IgD-negative memory B cell (primary cell): ENCODE measurements around the gene CFAP299. TPM values are rescaled to one million over a fixed set of nuclear protein-coding genes. Genes with fewer than 3 reads are reported as not detected.

Experiments used
- H3K27ac Mint-ChIP-seq, 3 donors: one replicate each; pipeline ENCODE4 v1.8.0; 2020 to 2022; ENCODE audit warnings: mild to moderate bottlenecking in 3 of 3, mixed read lengths in 3 of 3, moderate library complexity in 1 of 3
- H3K27me3 Mint-ChIP-seq: one replicate; pipeline ENCODE4 v1.8.0; 2021; ENCODE audit warnings: mixed read lengths
- H3K36me3 Mint-ChIP-seq: one replicate; pipeline ENCODE4 v1.8.0; 2020; ENCODE audit warnings: mild to moderate bottlenecking, mixed read lengths
- H3K4me1 Mint-ChIP-seq, 3 donors: one replicate each; pipeline ENCODE4 v1.8.0; 2020 to 2022; ENCODE audit warnings: mixed read lengths in 3 of 3, mild to moderate bottlenecking in 1 of 3
- H3K4me3 Mint-ChIP-seq, 4 donors: one replicate each; pipeline ENCODE4 v1.8.0; 2020 to 2022; ENCODE audit warnings: mild to moderate bottlenecking in 4 of 4, mixed read lengths in 4 of 4, moderate library complexity in 3 of 4
- H3K9me3 Mint-ChIP-seq, 3 donors: one replicate each; pipeline ENCODE4 v1.8.0; 2020 to 2021; ENCODE audit warnings: mixed read lengths in 3 of 3, mild to moderate bottlenecking in 1 of 3
- polyA plus RNA-seq: library from polyadenylated mRNA; unstranded; fragments of 300-500 nt; fragmentation: Illumina TruSeq; gene quantifications from one replicate; pipeline ENCODE4 v1.2.3, GENCODE V29; 2021

Gene CFAP299
- polyA plus RNA-seq, 1 donor from 2014 or later: not detected

- Mint-ChIP-seq H3K27ac (no peak overlapping the region), H3K4me1 (peaks cover 0 to 2% (median 0%) of the 10 kb centered on the region in 3 donors), H3K27me3 (peaks cover 4% of the 10 kb centered on the region), H3K4me3 (no peak overlapping the region), H3K36me3 (no peaks in the 10 kb centered on the region), H3K9me3 (peaks cover 0 to 1% (median 0%) of the 10 kb centered on the region in 3 donors)
Measured at GRCh38 chr4:80586716-80587115, 251.2 kb downstream of the CFAP299 start.

GRCh38 chr4:80587871-80588385, 252.4 kb downstream of the CFAP299 start:
- Mint-ChIP-seq H3K4me3 (no peak overlapping the region), H3K4me1 (peaks cover 0 to 1% (median 0%) of the 10 kb centered on the region in 3 donors), H3K27me3 (peaks cover 1% of the 10 kb centered on the region), H3K27ac (no peak overlapping the region), H3K36me3 (no peaks in the 10 kb centered on the region), H3K9me3 (peaks cover 0 to 1% (median 0%) of the 10 kb centered on the region in 3 donors)

GRCh38 chr4:80592950-80593349, 257.4 kb downstream of the CFAP299 start:
- H3K27ac Mint-ChIP-seq: no peak overlapping the region
- no peaks in the 10 kb centered on the region for H3K36me3 Mint-ChIP-seq

GRCh38 chr4:80594701-80595100, 259.2 kb downstream of the CFAP299 start:
- Mint-ChIP-seq H3K9me3 (peaks cover 0 to 3% (median 0%) of the 10 kb centered on the region in 3 donors), H3K4me1 (peaks cover 0 to 6% (median 3%) of the 10 kb centered on the region in 3 donors), H3K27ac (no peak overlapping the region), H3K4me3 (no peak overlapping the region), H3K27me3 (no peaks in the 10 kb centered on the region), H3K36me3 (no peaks in the 10 kb centered on the region)

More at GRCh38 chr4:80592950-80593349, 257.4 kb downstream of the CFAP299 start:
- peaks cover 0 to 6% (median 3%) of the 10 kb centered on the region in 3 donors for H3K4me1 Mint-ChIP-seq
- H3K9me3 Mint-ChIP-seq: peaks cover 0 to 3% (median 0%) of the 10 kb centered on the region in 3 donors
- H3K4me3 Mint-ChIP-seq: no peak overlapping the region
- H3K27me3 Mint-ChIP-seq: no peaks in the 10 kb centered on the region

GRCh38 chr4:80608281-80608980, 272.9 kb downstream of the CFAP299 start:
- H3K4me1 Mint-ChIP-seq: peaks cover 19 to 23% (median 22%) of the 10 kb centered on the region in 3 donors
- peaks cover 0 to 4% (median 0%) of the 10 kb centered on the region in 3 donors for H3K9me3 Mint-ChIP-seq
- H3K27me3 Mint-ChIP-seq: peaks cover 6% of the 10 kb centered on the region
- peaks cover 4% of the 10 kb centered on the region for H3K36me3 Mint-ChIP-seq
- no peak overlapping the region for H3K27ac Mint-ChIP-seq
- H3K4me3 Mint-ChIP-seq: no peak overlapping the region

- peaks cover 4% of the 10 kb centered on the region for H3K36me3 Mint-ChIP-seq
- peaks cover 6% of the 10 kb centered on the region for H3K27me3 Mint-ChIP-seq
- peak overlapping the region in 1 of 3 donors; percentile 89 for H3K27ac Mint-ChIP-seq
- peak overlapping the region in 3 of 4 donors; percentile 74 to 87 (median 82) for H3K4me3 Mint-ChIP-seq
- peaks cover 19 to 22% (median 21%) of the 10 kb centered on the region in 3 donors for H3K4me1 Mint-ChIP-seq
- peaks cover 0 to 4% (median 0%) of the 10 kb centered on the region in 3 donors for H3K9me3 Mint-ChIP-seq
Measured at GRCh38 chr4:80610199-80610598, 274.7 kb downstream of the CFAP299 start.

- Mint-ChIP-seq H3K27me3 (peaks cover 6% of the 10 kb centered on the region), H3K4me1 (peaks cover 19 to 22% (median 21%) of the 10 kb centered on the region in 3 donors), H3K36me3 (peaks cover 4% of the 10 kb centered on the region), H3K4me3 (peak overlapping the region; percentile 31 to 92 (median 78)), H3K27ac (peak overlapping the region; percentile 63 to 94 (median 89)), H3K9me3 (peaks cover 0 to 4% (median 0%) of the 10 kb centered on the region in 3 donors)
Measured at GRCh38 chr4:80610845-80611677, 275.5 kb downstream of the CFAP299 start.

GRCh38 chr4:80611678-80611979, 276.1 kb downstream of the CFAP299 start:
- peaks cover 6% of the 10 kb centered on the region for H3K27me3 Mint-ChIP-seq
- peak overlapping the region; percentile 2 to 92 (median 78) for H3K4me3 Mint-ChIP-seq
- H3K27ac Mint-ChIP-seq: peak overlapping the region in 1 of 3 donors; percentile 89
- H3K36me3 Mint-ChIP-seq: peaks cover 4% of the 10 kb centered on the region
- peaks cover 0 to 4% (median 0%) of the 10 kb centered on the region in 3 donors for H3K9me3 Mint-ChIP-seq
- H3K4me1 Mint-ChIP-seq: peaks cover 19 to 22% (median 21%) of the 10 kb centered on the region in 3 donors

- Mint-ChIP-seq H3K36me3 (peaks cover 2% of the 10 kb centered on the region), H3K4me1 (peaks cover 19 to 22% (median 21%) of the 10 kb centered on the region in 3 donors), H3K27ac (no peak overlapping the region), H3K4me3 (no peak overlapping the region), H3K27me3 (peaks cover 4% of the 10 kb centered on the region), H3K9me3 (no peaks in the 10 kb centered on the region)
Measured at GRCh38 chr4:80613470-80613869, 277.9 kb downstream of the CFAP299 start.

- peak overlapping the region in 1 of 4 donors; percentile 11 for H3K4me3 Mint-ChIP-seq
- H3K4me1 Mint-ChIP-seq: peaks cover 19 to 22% (median 19%) of the 10 kb centered on the region in 3 donors
- H3K36me3 Mint-ChIP-seq: peaks cover 2% of the 10 kb centered on the region
- no peaks in the 10 kb centered on the region for H3K9me3 Mint-ChIP-seq
- peaks cover 4% of the 10 kb centered on the region for H3K27me3 Mint-ChIP-seq
- H3K27ac Mint-ChIP-seq: no peak overlapping the region
Measured at GRCh38 chr4:80614319-80614718, 278.8 kb downstream of the CFAP299 start.

- peaks cover 18 to 20% (median 19%) of the 10 kb centered on the region in 3 donors for H3K4me1 Mint-ChIP-seq
- H3K4me3 Mint-ChIP-seq: no peak overlapping the region
- no peak overlapping the region for H3K27ac Mint-ChIP-seq
- no peaks in the 10 kb centered on the region for H3K9me3 Mint-ChIP-seq
- H3K27me3 Mint-ChIP-seq: peaks cover 4% of the 10 kb centered on the region
- H3K36me3 Mint-ChIP-seq: peaks cover 1% of the 10 kb centered on the region
Measured at GRCh38 chr4:80615099-80615498, 279.6 kb downstream of the CFAP299 start.

- H3K4me1 Mint-ChIP-seq: no peaks in the 10 kb centered on the region
- no peak overlapping the region for H3K27ac Mint-ChIP-seq
- no peaks in the 10 kb centered on the region for H3K27me3 Mint-ChIP-seq
- H3K4me3 Mint-ChIP-seq: no peak overlapping the region
- peaks cover 2 to 5% (median 4%) of the 10 kb centered on the region in 3 donors for H3K9me3 Mint-ChIP-seq
- no peaks in the 10 kb centered on the region for H3K36me3 Mint-ChIP-seq
Measured at GRCh38 chr4:80619070-80619674, 283.6 kb downstream of the CFAP299 start.

GRCh38 chr4:80631861-80632260, 296.3 kb downstream of the CFAP299 start:
- H3K27me3 Mint-ChIP-seq: no peaks in the 10 kb centered on the region
- H3K4me3 Mint-ChIP-seq: no peak overlapping the region
- H3K4me1 Mint-ChIP-seq: no peaks in the 10 kb centered on the region
- H3K27ac Mint-ChIP-seq: no peak overlapping the region
- H3K36me3 Mint-ChIP-seq: no peaks in the 10 kb centered on the region
- H3K9me3 Mint-ChIP-seq: peaks cover 0 to 7% (median 1%) of the 10 kb centered on the region in 3 donors

- Mint-ChIP-seq H3K4me3 (no peak overlapping the region), H3K27me3 (no peaks in the 10 kb centered on the region), H3K4me1 (no peaks in the 10 kb centered on the region), H3K36me3 (peaks cover 1% of the 10 kb centered on the region), H3K9me3 (no peaks in the 10 kb centered on the region), H3K27ac (no peak overlapping the region)
Measured at GRCh38 chr4:80637190-80637589, 301.7 kb downstream of the CFAP299 start.

- Mint-ChIP-seq H3K27ac (no peak overlapping the region), H3K4me3 (no peak overlapping the region)
Measured at GRCh38 chr4:80646061-80646460, 310.5 kb downstream of the CFAP299 start.

More at GRCh38 chr4:80646061-80646460, 310.5 kb downstream of the CFAP299 start:
- no peaks in the 10 kb centered on the region for H3K9me3 Mint-ChIP-seq
- H3K4me1 Mint-ChIP-seq: peaks cover 0 to 5% (median 0%) of the 10 kb centered on the region in 3 donors
- H3K27me3 Mint-ChIP-seq: peaks cover 2% of the 10 kb centered on the region
- H3K36me3 Mint-ChIP-seq: no peaks in the 10 kb centered on the region
